NCI-H526 treated with DMSO at 0.1 percent for 48 hours (cell line): ENCODE measurements around the gene DNAJC9.
"Not testable (repeated sequence)": the region's sequence is repeated elsewhere in the genome, so short reads cannot be mapped to it uniquely, and the experiment has no call there.

Source experiments
- DNase-seq: peaks from one replicate; lab custom pipeline; 2025; lab: John Stamatoyannopoulos, UW

Gene DNAJC9, protein sequence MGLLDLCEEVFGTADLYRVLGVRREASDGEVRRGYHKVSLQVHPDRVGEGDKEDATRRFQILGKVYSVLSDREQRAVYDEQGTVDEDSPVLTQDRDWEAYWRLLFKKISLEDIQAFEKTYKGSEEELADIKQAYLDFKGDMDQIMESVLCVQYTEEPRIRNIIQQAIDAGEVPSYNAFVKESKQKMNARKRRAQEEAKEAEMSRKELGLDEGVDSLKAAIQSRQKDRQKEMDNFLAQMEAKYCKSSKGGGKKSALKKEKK

GRCh38 chr10:73246646-73247508 lies at the start of gene DNAJC9:
TSS of gene DNAJC9 (minus strand) at chr10:73247255. CDS start at chr10:73247189, 66 bp downstream.
- DNase-seq, result peak; percentile 80

GRCh38 chr10:73293461-73293860 lies 46.4 kb upstream of the DNAJC9 start:
- DNase-seq, result no peak

DNA sequence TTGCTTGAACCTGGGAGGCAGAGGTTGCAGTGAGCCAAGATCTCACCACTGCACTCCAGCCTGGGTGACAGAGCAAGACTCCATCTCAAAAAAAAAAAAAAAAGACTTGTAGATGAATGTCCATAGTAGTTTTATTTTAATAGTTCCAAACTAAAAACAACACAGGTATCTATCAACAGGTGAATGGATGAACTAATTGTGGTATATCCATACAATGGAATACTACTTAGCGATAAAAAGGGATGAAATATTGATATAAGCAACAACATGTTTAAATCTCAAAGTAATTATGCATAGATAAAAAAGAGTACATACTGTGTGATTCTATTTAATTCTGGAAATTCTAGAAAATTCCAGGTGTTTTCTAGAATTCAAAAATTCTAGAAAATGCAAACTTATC lies 42.9 kb upstream of the DNAJC9 start:
- no peak for DNase-seq

GRCh38 chr10:73287441-73287840 lies 40.4 kb upstream of the DNAJC9 start:
- no peak for DNase-seq

- no peak for DNase-seq
Observed at GRCh38 chr10:73281097-73281496, 34.0 kb upstream of the DNAJC9 start.

DNA sequence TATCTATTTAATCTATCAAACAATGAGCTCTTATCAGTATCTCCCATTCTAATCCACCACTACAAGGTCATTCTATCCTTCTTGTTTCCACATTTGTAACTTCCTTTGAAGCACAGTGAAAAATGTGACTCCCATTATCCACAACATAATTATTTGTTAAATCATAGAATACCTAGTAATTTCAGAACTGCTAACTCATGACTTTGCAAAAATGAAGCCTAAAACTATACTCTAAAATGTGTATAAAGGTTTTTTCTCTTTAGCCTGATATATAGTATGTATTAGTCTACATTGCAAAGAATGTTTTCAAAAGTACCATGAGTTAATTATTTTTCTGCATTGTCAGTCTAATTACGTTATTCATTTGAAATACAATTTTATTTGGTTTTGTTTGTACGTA lies 17.4 kb upstream of the DNAJC9 start:
- no peak for DNase-seq

DNA sequence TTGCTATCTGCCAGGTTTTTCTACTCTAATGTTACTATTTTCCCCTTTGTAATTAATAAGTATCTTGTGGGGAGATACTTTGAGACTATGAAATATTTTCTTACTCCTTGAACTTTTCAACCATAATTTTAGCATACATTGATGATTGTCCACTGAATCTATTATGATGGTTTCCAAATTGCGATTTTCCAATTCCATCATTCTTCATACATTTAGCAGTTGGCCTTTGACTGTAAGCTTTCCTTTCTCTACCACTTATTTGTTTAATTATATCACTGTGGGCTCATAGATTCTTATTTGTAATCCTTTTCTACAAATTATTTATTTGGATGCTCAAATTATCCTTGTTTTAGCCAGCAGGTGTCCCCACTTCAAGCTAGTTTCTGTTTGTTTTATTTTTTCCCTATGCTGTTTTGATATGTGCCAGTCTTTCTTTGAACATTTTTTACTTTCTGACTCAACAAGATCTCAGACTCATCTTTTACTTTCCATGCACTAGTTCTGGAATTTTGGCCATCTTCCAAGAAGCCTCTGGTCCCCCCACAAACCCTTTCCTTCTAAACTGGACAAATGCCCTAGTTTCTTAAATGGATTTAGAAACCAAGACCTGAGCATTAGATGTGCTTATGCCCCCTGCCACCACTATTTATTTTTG lies 16.8 kb upstream of the DNAJC9 start:
- peak; percentile 3 for DNase-seq

DNA sequence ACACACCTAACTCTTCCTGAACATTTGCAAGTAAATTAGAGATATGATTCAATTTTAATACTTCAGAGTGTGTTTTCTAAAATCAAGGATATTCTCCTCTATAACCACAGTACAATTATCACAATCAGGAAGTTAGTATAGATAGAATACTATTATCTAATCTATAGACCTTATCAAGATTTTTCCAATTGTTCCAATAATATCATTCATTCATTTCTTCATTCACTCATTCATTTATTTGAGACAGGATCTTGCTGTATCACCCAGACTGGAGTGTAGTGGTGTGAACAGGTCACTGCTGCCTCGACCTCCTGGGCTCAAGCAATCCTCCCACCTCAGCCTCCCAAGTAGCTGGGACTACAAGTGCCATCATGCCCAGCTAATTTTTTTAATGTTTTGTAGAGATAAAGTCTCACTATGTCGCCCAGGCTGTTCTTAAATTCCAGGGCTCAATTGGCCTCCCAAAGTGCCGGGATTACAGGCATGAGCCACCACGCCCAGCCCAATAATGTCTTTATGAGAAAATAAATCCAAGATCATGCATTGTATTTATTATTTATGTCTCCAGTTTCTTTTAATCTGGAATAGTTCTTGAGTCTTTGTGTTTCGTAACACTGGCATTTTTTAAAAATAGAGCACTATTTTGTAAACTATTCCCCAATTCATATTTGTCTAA lies 16.0 kb upstream of the DNAJC9 start:
- DNase-seq, result no peak

- no peak for DNase-seq
Observed at GRCh38 chr10:73262105-73262730, 15.2 kb upstream of the DNAJC9 start.

- DNase-seq, result no peak
Observed at GRCh38 chr10:73261362-73261995, 14.4 kb upstream of the DNAJC9 start.

DNA sequence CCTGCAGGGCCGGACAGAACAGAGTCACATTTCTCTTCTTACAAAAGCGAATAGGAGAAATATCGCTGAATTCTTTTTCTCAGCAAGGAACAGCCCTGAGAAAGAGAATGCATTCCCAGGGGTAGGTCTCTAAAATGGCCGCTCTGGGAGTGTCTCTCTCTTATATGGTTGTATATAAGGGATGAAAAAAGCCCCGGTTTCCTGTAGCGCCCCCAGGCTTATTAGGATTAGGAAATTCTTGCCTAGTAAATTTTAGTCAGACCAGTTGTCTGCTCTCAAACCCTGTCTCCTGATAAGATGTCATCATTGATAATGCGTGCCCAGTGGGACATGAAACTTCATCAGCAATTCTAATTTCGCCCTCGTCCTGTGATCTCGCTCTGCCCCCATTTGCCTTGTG lies 11.6 kb upstream of the DNAJC9 start:
- DNase-seq, result not testable (repeated sequence)

- DNase-seq, result no peak
Observed at GRCh38 chr10:73253225-73253555, 6.1 kb upstream of the DNAJC9 start.

DNA sequence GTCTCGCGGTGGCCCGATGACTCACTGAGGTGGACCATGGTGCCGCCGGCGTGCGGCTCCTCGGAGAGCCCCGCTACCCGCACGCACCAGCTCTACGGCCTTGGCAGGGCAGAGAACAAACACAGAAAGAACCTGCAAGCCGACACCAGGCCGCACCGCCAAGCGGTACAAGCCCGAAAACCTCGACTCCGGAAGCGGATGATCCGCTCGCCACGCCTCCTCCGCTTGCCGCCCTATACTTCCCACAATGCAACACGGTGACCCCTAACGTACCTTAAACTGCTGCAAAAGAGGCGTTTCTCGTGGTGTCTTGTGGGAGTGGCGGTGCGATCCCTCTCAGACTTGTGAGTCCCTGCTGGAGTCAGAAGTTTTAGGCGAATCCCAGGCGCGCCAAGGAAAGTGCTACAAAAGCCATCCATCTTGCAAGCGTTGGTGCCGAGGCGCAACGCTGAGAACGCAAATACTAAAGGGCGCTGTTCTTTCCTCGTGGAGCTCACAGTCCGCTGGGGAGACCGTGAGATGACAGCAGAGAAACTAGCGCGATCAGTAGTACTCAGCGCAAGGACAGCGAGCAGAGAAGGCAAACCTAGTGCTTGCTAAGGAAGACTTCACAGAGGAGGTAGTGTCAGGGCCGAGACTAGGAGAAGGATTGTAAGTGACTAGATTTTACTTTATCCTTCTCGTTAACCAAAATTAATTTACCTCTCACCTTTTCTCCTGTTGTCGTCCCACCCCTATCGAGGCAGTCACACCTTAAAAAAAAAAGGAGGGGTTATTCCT lies 5.6 kb upstream of the DNAJC9 start, which contains the start of gene MRPS16:
MRPS16 (minus strand) TSS at position 200 of the 780 bp plus-strand sequence; CDS start at position 38, 162 bp downstream.
- peak; percentile 90 for DNase-seq

- DNase-seq, result no peak
Observed at GRCh38 chr10:73251683-73252444, 4.8 kb upstream of the DNAJC9 start.

GRCh38 chr10:73248259-73248724 lies 1.2 kb upstream of the DNAJC9 start:
- no peak for DNase-seq

GRCh38 chr10:73247509-73248258 lies 629 bp upstream of the DNAJC9 start:
- DNase-seq, result no peak

GRCh38 chr10:73246322-73246645 lies 771 bp downstream of the DNAJC9 start:
- no peak for DNase-seq

DNA sequence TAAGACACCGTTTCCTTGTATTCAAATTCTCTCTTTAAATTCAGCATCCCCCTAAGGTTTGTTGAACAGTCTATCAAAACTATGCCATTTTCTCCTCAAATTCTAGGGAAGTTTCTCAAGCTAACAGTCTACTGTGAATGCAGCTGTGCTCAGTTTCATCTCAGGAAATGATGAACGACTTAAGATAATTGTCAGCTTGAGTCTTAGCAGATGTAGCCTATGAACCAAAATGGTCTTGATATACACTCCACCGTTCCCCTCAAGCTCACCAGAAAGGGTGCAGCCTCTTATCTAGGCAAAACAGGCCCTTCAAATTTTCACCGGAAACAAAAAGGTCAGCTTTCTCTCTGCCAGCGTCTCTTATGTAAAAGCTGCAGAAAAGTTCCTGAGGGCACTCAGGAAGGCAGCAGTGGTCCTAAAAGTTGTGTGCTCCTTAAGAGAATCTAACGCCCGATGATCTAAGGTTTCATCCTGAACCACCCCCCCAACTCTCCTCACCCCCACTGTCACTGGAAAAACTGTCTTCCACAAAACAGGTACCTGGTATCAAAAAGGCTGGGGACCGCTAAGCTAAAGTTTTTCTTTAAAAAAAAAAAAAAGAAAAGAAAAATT lies 2.1 kb downstream of the DNAJC9 start:
- no peak for DNase-seq

DNA sequence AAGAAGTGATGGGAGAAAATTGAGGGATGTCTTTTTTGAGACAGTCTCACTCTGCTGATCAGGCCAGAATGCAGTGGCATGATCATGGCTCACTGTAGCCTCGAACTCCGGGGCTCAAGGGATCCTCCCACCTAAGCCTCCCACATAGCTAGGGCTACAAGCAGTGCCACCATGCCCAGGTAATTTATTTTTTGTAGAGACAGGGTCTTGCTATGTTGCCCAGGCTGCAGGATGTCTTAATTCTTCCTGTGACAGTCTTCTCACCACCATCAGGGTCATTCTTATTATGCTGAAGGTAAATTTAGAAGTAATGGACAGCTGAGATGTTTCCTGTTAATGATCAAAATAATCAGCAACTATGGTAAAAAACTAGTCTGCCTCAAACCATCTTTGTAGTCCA lies 7.1 kb downstream of the DNAJC9 start:
- DNase-seq, result no peak
